K562 (cell line): ENCODE measurements around the gene PUM1. TPM values are rescaled to one million over a fixed set of nuclear protein-coding genes. Genes with fewer than 3 reads are reported as not detected.
A peak's percentile ranks its signal among the peaks of the same experiment; 100 is the strongest.

Experiments used
- ATAC-seq: fragments of 200-7000 bp; cut with Tn5 transposase; 3 replicates; pipeline ENCODE4 v1.9.1; 2020; ENCODE audit warnings: moderate library complexity
- BruUV-seq: library from RNA; stranded (reverse); fragments of 400-500 nt; replicated peaks from 2 replicates; lab custom pipeline; 2021; lab: Mats Ljungman, UMichigan
- CTCF ChIA-PET: fragments of 300-600 bp; formaldehyde crosslinking; extraction: SDS; loops from one replicate; lab custom pipeline; 2021; ENCODE audit warnings: low intra/inter-chr PET ratio; lab: Yijun Ruan, JAX
- POLR2A ChIA-PET: fragments of 300-600, 350-650 bp; sonication (Branson Sonifier 250); formaldehyde crosslinking; extraction: SDS; loops from one replicate; lab custom pipeline; 2021; ENCODE audit warnings: antibody characterized with exemption, inconsistent platforms; lab: Yijun Ruan, JAX
- DNase-seq, 4 experiments: peaks; one replicate each; pipeline versions ENCODE4 v3.0.0 to v3.0.0-alpha.2; 2011 to 2018; ENCODE audit warnings: low spot score in 3 of 4, mixed read lengths in 3 of 4; ENCODE audit errors: extremely low read depth in 1 of 4
- FAIRE-seq: peaks from 2 replicates; lab custom pipeline; 2011; peaks lifted over from hg19 to GRCh38; lab: Jason Lieb, UNC
- H2AFZ ChIP-seq: 2 replicates; pipeline ENCODE4 v1.6.0; 2011; ENCODE audit warnings: low read depth, low read length, control low read depth, inconsistent platforms
- H3K27ac ChIP-seq: fragments of 200-600 bp; 3 replicates; pipeline ENCODE4 v1.8.0; 2011; ENCODE audit warnings: low read depth, mild to moderate bottlenecking, control low read depth, inconsistent platforms, low read length, moderate library complexity, mixed read lengths; ENCODE audit errors: extremely low read depth
- H3K27me3 ChIP-seq, 2 experiments: fragments of 300-600 bp in 1 of 2; 2 replicates in 1 of 2; 3 replicates in 1 of 2; pipeline versions ENCODE4 v1.6.0 to v1.8.0; 2011; ENCODE audit warnings: inconsistent platforms in 2 of 2, low read length in 2 of 2, mild to moderate bottlenecking in 1 of 2, mixed read lengths in 1 of 2, moderate library complexity in 1 of 2; ENCODE audit not compliant: control insufficient read depth in 2 of 2, insufficient read depth in 2 of 2
- H3K36me3 ChIP-seq: fragments of 300-600 bp; 3 replicates; pipeline ENCODE4 v1.8.0; 2011; ENCODE audit warnings: mild to moderate bottlenecking, low read length, inconsistent platforms; ENCODE audit not compliant: control insufficient read depth, insufficient read depth
- H3K4me1 ChIP-seq, 2 experiments: fragments of 200-600 bp in 1 of 2; replicated peaks in 1 of 2; 2 replicates in 1 of 2; 3 replicates in 1 of 2; pipeline versions ENCODE4 v1.5.1 to v1.8.0; 2011; ENCODE audit warnings: inconsistent platforms in 2 of 2, low read length in 2 of 2, mild to moderate bottlenecking in 1 of 2, mixed read lengths in 1 of 2, moderate library complexity in 1 of 2; ENCODE audit not compliant: control insufficient read depth in 2 of 2, insufficient read depth in 2 of 2
- H3K4me2 ChIP-seq: 2 replicates; pipeline ENCODE4 v1.6.1; 2011; ENCODE audit warnings: low read length, control low read depth, inconsistent platforms, mixed read lengths; ENCODE audit not compliant: insufficient read depth
- H3K4me3 ChIP-seq: fragments of 200-600 bp; sonication (generic), shearing (Covaris generic); 2 replicates; pipeline ENCODE4 v1.5.1; 2016; ENCODE audit warnings: control low read depth, inconsistent platforms
- H3K79me2 ChIP-seq: fragments of 200-600 bp; 3 replicates; pipeline ENCODE4 v1.8.0; 2011; ENCODE audit warnings: low read length, inconsistent platforms; ENCODE audit not compliant: control insufficient read depth, insufficient read depth
- H3K9ac ChIP-seq, 2 experiments: 2 replicates each; pipeline versions ENCODE4 v1.6.0 to v1.6.1; 2011; ENCODE audit warnings: low read depth in 2 of 2, low read length in 2 of 2, control low read depth in 1 of 2, inconsistent platforms in 1 of 2, mild to moderate bottlenecking in 1 of 2, mixed read lengths in 1 of 2; ENCODE audit not compliant: insufficient read depth in 1 of 2
- H3K9me1 ChIP-seq: one replicate; pipeline ENCODE4 v1.6.0; 2011; ENCODE audit warnings: inconsistent platforms, mild to moderate bottlenecking, low read length, moderate library complexity; ENCODE audit not compliant: control insufficient read depth, insufficient read depth
- H3K9me3 ChIP-seq: replicated peaks from 2 replicates; pipeline ENCODE4 v1.5.1; 2011; ENCODE audit warnings: low read depth, low read length, inconsistent platforms; ENCODE audit not compliant: control insufficient read depth, insufficient read depth
- H4K20me1 ChIP-seq: replicated peaks from 2 replicates; pipeline ENCODE4 v1.6.1; 2011; ENCODE audit warnings: low read length, inconsistent platforms, mixed read lengths; ENCODE audit not compliant: control insufficient read depth, insufficient read depth
- CTCF ChIP-seq, 3 experiments: IDR thresholded peaks in 2 of 3; conservative IDR thresholded peaks in 1 of 3; 2 replicates each; pipeline ENCODE4 v1.5.1; 2011 to 2012; ENCODE audit warnings: low read length in 3 of 3, mild to moderate bottlenecking in 3 of 3, control low read depth in 2 of 3, improper control_type of control experiment in 1 of 3, inconsistent platforms in 1 of 3, low read depth in 1 of 3, mixed read lengths in 1 of 3, moderate library complexity in 1 of 3; ENCODE audit not compliant: insufficient read depth in 2 of 3
- KDM5B ChIP-seq: fragments of 200-600 bp; sonication (generic); IDR thresholded peaks from 2 replicates; pipeline ENCODE4 v1.6.1; 2012; ENCODE audit warnings: low read depth, mild to moderate bottlenecking, moderate library complexity, low read length, control low read depth, inconsistent platforms; ENCODE audit not compliant: insufficient replicate concordance
- SAFB ChIP-seq: fragments of 200-400 bp; formaldehyde crosslinking; IDR thresholded peaks from 2 replicates; pipeline ENCODE4 v1.6.1; 2017; ENCODE audit warnings: low read depth, low read length, borderline replicate concordance
- ZC3H4 ChIP-seq: sonication (generic); formaldehyde crosslinking; IDR thresholded peaks from 2 replicates; pipeline ENCODE4 v1.9.0; 2021; ENCODE audit warnings: missing genetic modification reagents, borderline replicate concordance
- ZNF507 ChIP-seq: conservative IDR thresholded peaks from 2 replicates; pipeline ENCODE4 v1.6.1; 2017; ENCODE audit warnings: missing genetic modification characterization, missing compliant biosample characterization
- ZSCAN29 ChIP-seq: fragments of 450-650 bp; IDR thresholded peaks from 2 replicates; pipeline ENCODE4 v1.6.1; 2017
- WGBS: fragments of 100-300 bp; shearing (Covaris generic); methylation state at CpG from one replicate; pipeline ENCODE4 v1.1.6; 2016; ENCODE audit warnings: low coverage, mixed read lengths; ENCODE audit not compliant: insufficient coverage; ENCODE audit errors: missing lambda C conversion rate; 5-methylcytosine and 5-hydroxymethylcytosine counted together
- in situ Hi-C: fragments of 300-500 bp; cut with MboI; formaldehyde crosslinking; loops from 4 replicates; pipeline ENCODE4 v1.15.0; 2018; ENCODE audit warnings: inconsistent platforms, mixed read lengths
- intact Hi-C: fragments of 100-400 bp; cut with micrococcal nuclease; formaldehyde crosslinking; loops from 2 replicates; pipeline ENCODE4 v1.14.2; 2022
- polyA plus RNA-seq, 8 experiments: library from polyadenylated mRNA; depleted of rRNA in 4 of 8; stranded (reverse) in 5 of 8; unstranded in 3 of 8; fragments of >200 nt; fragmentation: Nextera tagmentation in 2 of 8; fragmentation: Illumina TruSeq in 1 of 8; extraction: Ambion mirVana in 2 of 8; extraction: Trizol in 1 of 8; gene quantifications; 2 replicates each; pipeline versions ENCODE4 v1.2.1 to v1.2.3, GENCODE V29; 2011 to 2014; ENCODE audit warnings: inconsistent platforms in 1 of 8, missing spikeins in 1 of 8
- total RNA-seq, 7 experiments: library from RNA; depleted of rRNA in 6 of 7; stranded (reverse); fragments of >200 nt in 6 of 7; fragmentation: Illumina TruSeq in 2 of 7; extraction: Trizol in 2 of 7; gene quantifications; 2 replicates each; pipeline versions ENCODE4 v1.2.1 to v1.2.3, GENCODE V29; 2011 to 2021; ENCODE audit warnings: low replicate concordance in 1 of 7
- TF ChIP-seq, protein P1 (sequence below): fragments of 450-650 bp; IDR thresholded peaks from 2 replicates; pipeline ENCODE4 v1.6.1; 2018; ENCODE audit not compliant: partially characterized antibody
- TF ChIP-seq, protein P2 (sequence below), 2 experiments: fragments of 450-650 bp; IDR thresholded peaks; 2 replicates each; pipeline ENCODE4 v1.6.1; 2018; ENCODE audit warnings: mild to moderate bottlenecking in 2 of 2, low read depth in 1 of 2; ENCODE audit not compliant: partially characterized antibody in 2 of 2

The PUM1 gene
- total and polyA plus RNA-seq, 9 of the 15 experiments (the other 6 are each of a cell fraction or from before 2014, with no cell fraction given) = 37.7 to 104 (median 55.7) TPM

DNA sequence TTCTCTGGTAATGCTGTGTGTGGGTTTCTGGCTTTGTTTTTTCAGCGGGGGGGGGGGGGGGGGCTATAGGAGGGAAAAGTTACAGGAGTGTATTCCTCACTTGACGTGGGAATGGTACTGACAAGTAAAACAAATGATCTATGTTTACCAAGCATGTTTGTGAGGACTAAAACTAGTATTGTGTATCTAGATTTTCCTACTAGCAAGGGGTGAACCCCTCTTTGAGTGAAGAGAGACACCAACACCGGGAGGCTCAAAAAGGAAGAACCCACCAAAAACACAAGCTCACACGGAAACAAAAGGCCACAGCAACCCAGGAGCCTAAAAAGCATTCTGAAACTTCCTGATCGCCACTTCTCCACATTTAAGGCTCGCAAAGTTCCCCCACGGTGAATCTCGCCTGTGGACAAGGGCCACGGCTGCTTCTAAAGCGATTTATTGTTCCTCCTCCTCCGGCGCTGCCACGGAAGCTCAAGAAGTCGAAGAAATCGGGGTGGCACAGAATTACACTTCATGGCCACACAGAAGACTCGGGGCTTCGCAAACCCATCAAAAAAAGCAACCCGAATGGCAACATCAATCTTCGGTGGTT, 703 bp downstream of the PUM1 start (continued):
- TF ChIP-seq ZC3H4 (peak; percentile 62; the same call in 1 of the 2 replicates), ZSCAN29 (peak; percentile 34; the same call in 1 of the 2 replicates), SAFB (0 out of 2 replicates have a peak, but pooled peaks have one; percentile 44)
- TF ChIP-seq, protein P1, sequence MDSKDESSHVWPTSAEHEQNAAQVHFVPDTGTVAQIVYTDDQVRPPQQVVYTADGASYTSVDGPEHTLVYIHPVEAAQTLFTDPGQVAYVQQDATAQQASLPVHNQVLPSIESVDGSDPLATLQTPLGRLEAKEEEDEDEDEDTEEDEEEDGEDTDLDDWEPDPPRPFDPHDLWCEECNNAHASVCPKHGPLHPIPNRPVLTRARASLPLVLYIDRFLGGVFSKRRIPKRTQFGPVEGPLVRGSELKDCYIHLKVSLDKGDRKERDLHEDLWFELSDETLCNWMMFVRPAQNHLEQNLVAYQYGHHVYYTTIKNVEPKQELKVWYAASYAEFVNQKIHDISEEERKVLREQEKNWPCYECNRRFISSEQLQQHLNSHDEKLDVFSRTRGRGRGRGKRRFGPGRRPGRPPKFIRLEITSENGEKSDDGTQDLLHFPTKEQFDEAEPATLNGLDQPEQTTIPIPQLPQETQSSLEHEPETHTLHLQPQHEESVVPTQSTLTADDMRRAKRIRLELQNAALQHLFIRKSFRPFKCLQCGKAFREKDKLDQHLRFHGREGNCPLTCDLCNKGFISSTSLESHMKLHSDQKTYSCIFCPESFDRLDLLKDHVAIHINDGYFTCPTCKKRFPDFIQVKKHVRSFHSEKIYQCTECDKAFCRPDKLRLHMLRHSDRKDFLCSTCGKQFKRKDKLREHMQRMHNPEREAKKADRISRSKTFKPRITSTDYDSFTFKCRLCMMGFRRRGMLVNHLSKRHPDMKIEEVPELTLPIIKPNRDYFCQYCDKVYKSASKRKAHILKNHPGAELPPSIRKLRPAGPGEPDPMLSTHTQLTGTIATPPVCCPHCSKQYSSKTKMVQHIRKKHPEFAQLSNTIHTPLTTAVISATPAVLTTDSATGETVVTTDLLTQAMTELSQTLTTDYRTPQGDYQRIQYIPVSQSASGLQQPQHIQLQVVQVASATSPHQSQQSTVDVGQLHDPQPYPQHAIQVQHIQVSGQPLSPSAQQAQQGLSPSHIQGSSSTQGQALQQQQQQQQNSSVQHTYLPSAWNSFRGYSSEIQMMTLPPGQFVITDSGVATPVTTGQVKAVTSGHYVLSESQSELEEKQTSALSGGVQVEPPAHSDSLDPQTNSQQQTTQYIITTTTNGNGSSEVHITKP = peak; percentile 84
- TF ChIP-seq, all 486 proteins: peak for 23

DNA sequence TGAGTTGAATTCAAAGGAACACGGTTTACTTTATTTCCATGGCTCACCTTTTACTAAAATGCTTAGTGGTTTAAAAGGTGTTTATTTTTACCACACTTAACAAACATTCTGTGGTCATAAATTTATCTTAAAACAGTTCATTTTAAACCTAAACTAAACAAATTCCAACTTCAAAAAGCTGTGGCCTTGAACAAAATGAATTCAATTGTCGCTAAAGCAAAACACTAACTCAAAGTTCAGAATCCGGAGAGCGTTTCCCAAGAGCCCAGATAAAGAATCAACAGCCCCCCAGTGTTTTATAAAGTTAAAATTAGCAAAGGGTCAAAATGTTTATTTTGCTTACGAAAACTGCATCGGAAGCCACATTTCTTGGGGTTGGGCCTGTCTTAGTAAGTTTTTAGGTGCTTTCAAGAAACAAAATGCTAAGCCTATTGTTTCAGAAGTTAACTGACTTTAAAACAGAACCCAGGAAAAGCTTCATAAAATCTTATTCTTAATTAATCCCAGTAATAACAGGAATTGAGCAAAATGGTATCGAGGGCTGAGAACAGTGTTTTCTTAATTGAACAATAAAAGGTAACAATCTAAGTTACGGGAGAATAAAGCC, 1.3 kb downstream of the PUM1 start:
- Histone ChIP-seq H3K9me1 (peaks cover 4% of the 10 kb centered on the region), H3K4me2 (peak overlapping the region; percentile 98), H3K27me3 (no peaks in the 10 kb centered on the region), H3K36me3 (peaks cover 33% of the 10 kb centered on the region), H3K4me3 (peak overlapping the region; percentile 89), H3K9ac (peak overlapping the region; percentile 21 to 99; a peak in 3 of 4 replicates), H4K20me1 (peaks cover 46% of the 10 kb centered on the region), H3K79me2 (peaks cover 64% of the 10 kb centered on the region), H3K4me1 (peaks cover 15 to 20% of the 10 kb centered on the region in 2 experiments; a peak in 4 of 5 replicates), H3K27ac (peak overlapping the region; percentile 99), H3K9me3 (no peaks in the 10 kb centered on the region), H2AFZ (no peak overlapping the region)
- intact Hi-C loops = loop anchor here (2.0 kb wide), 2 partner anchors 35 to 91 kb away; no protein-coding TSS in a partner anchor
- DNase-seq = peak in 1 of 4 experiments; percentile 25
- 0% methylated on average over 8 of the region's 8 CpGs for WGBS
- in situ Hi-C loops = no loop called here
- no peak for ATAC-seq
- no TSS peak for BruUV-seq
- CTCF ChIA-PET = interaction anchor here (0.6 kb wide), 1 partner anchor 101 kb away, joined by 3 read pairs; no protein-coding TSS in a partner anchor
- FAIRE-seq = no peak
- POLR2A ChIA-PET = interaction anchor here (0.5 to 3.6 kb wide), 25 partner anchors 8 to 1769 kb away, joined by 3 to 24 read pairs (median 3); partner anchors contain the start of genes SNRNP40 and ZCCHC17
- TF ChIP-seq ZNF507 (peak; percentile 40), KDM5B (peak; percentile 12), CTCF (IDR thresholded peaks at IDR 0.05 in 2 of 3, conservative IDR thresholded peaks at IDR 0.05 in 1 of 3; ENCODE audit: insufficient read depth in 2 of 3, low read depth in 1 of 3, low read length in 3 of 3) (no peak)
- TF ChIP-seq, protein P2, sequence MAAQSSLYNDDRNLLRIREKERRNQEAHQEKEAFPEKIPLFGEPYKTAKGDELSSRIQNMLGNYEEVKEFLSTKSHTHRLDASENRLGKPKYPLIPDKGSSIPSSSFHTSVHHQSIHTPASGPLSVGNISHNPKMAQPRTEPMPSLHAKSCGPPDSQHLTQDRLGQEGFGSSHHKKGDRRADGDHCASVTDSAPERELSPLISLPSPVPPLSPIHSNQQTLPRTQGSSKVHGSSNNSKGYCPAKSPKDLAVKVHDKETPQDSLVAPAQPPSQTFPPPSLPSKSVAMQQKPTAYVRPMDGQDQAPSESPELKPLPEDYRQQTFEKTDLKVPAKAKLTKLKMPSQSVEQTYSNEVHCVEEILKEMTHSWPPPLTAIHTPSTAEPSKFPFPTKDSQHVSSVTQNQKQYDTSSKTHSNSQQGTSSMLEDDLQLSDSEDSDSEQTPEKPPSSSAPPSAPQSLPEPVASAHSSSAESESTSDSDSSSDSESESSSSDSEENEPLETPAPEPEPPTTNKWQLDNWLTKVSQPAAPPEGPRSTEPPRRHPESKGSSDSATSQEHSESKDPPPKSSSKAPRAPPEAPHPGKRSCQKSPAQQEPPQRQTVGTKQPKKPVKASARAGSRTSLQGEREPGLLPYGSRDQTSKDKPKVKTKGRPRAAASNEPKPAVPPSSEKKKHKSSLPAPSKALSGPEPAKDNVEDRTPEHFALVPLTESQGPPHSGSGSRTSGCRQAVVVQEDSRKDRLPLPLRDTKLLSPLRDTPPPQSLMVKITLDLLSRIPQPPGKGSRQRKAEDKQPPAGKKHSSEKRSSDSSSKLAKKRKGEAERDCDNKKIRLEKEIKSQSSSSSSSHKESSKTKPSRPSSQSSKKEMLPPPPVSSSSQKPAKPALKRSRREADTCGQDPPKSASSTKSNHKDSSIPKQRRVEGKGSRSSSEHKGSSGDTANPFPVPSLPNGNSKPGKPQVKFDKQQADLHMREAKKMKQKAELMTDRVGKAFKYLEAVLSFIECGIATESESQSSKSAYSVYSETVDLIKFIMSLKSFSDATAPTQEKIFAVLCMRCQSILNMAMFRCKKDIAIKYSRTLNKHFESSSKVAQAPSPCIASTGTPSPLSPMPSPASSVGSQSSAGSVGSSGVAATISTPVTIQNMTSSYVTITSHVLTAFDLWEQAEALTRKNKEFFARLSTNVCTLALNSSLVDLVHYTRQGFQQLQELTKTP (IDR thresholded peaks at IDR 0.05; ENCODE audit: low read depth in 1 of 2, partially characterized antibody in 2 of 2) = peak in 1 of 2 experiments; percentile 10
